SJCRH30 (cell line): ENCODE data around the gene PPP1R7. TPM values are rescaled to one million over a fixed set of nuclear protein-coding genes. Genes with fewer than 3 reads are reported as not detected.

Source experiments
- DNase-seq, 2 experiments: peaks; one replicate each; pipeline ENCODE4 v3.0.0-alpha.2; 2015 to 2020
- H3K27ac ChIP-seq: fragments of 250-450 bp; sonication (Bioruptor Pico); 2 replicates; pipeline ENCODE4 v1.5.1; 2020; ENCODE audit warnings: mild to moderate bottlenecking, moderate library complexity
- H3K27me3 ChIP-seq: fragments of 250-450 bp; sonication (Bioruptor Pico); 2 replicates; pipeline ENCODE4 v1.5.1; 2020; ENCODE audit warnings: mild to moderate bottlenecking, moderate library complexity
- H3K36me3 ChIP-seq: fragments of 250-450 bp; sonication (Bioruptor Pico); 2 replicates; pipeline ENCODE4 v1.5.1; 2020; ENCODE audit warnings: mild to moderate bottlenecking, moderate library complexity
- H3K4me1 ChIP-seq: fragments of 250-450 bp; sonication (Bioruptor Pico); 2 replicates; pipeline ENCODE4 v1.5.1; 2020; ENCODE audit warnings: mild to moderate bottlenecking, moderate library complexity
- H3K4me3 ChIP-seq: fragments of 250-450 bp; sonication (Bioruptor Pico); 2 replicates; pipeline ENCODE4 v1.5.1; 2020; ENCODE audit warnings: mild to moderate bottlenecking, moderate library complexity
- H3K9me3 ChIP-seq: fragments of 250-450 bp; sonication (Bioruptor Pico); replicated peaks from 2 replicates; pipeline ENCODE4 v1.5.1; 2020; ENCODE audit warnings: mild to moderate bottlenecking, moderate library complexity
- total RNA-seq: library from RNA; depleted of rRNA; stranded (reverse); fragments of >200 nt; shearing (Covaris generic); gene quantifications from 2 replicates; pipeline ENCODE4 v1.2.3, GENCODE V29; 2014

Gene PPP1R7
- total RNA-seq, 1 experiment from 2014 or later: 78.6 TPM

- Histone ChIP-seq H3K4me1 (peaks cover 25% of the 10 kb centered on the region), H3K27me3 (no peaks in the 10 kb centered on the region), H3K27ac (no peak overlapping the region), H3K36me3 (no peaks in the 10 kb centered on the region; the same call in 1 of the 2 replicates), H3K4me3 (no peak overlapping the region), H3K9me3 (no peaks in the 10 kb centered on the region)
- DNase-seq: peak; percentile 33 to 50
These were observed 7.7 kb downstream of the PPP1R7 start for GRCh38 chr2:241157841-241158545.

DNA sequence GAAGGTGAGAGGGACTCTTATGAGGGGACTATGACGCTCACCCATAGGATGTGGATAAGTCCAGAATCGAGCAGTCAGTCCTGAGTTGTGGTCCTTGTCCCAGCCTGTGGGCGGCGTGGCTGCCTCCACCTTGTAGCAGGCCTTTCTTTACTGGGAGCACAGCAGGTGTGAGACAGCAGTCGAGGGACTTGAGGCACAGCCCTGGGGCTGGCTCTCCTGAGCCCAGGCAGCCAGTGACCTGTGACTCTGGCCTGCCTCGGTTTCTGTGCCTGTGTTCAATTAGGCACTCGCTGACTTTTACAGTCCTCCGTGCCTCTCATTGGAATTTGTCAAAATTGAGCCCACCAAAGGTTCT lies 8.3 kb downstream of the PPP1R7 start:
- peaks cover 2% of the 10 kb centered on the region; the same call in 1 of the 2 replicates for H3K36me3 ChIP-seq
- H3K4me1 ChIP-seq: peaks cover 25% of the 10 kb centered on the region
- DNase-seq: no peak
- H3K9me3 ChIP-seq: no peaks in the 10 kb centered on the region
- no peaks in the 10 kb centered on the region for H3K27me3 ChIP-seq
- no peak overlapping the region for H3K4me3 ChIP-seq
- no peak overlapping the region for H3K27ac ChIP-seq

GRCh38 chr2:241159116-241159515 lies 8.8 kb downstream of the PPP1R7 start:
- Histone ChIP-seq H3K36me3 (peaks cover 8% of the 10 kb centered on the region), H3K9me3 (no peaks in the 10 kb centered on the region), H3K27ac (no peak overlapping the region), H3K27me3 (no peaks in the 10 kb centered on the region), H3K4me3 (no peak overlapping the region), H3K4me1 (peaks cover 25% of the 10 kb centered on the region)
- DNase-seq: no peak

DNA sequence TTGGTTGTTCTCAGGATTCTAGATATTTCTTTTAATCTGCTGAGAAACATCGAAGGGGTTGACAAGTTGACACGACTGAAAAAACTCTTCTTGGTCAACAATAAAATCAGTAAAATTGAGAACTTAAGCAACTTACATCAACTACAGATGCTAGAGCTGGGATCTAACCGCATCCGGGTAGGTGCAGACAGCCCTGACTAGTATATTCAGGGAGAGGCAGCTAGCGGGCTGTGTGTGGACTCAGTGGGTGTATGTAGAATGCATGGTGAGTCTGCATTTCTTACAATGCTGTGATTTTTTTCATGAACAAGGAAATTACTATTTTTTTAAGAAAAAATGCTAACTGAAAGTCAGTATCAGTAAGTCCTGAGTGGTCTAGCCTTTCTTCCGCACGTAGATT lies 10.1 kb downstream of the PPP1R7 start:
- H3K9me3 ChIP-seq: no peaks in the 10 kb centered on the region
- H3K36me3 ChIP-seq: peaks cover 13% of the 10 kb centered on the region

GRCh38 chr2:241161646-241162281 lies 11.5 kb downstream of the PPP1R7 start:
- Histone ChIP-seq H3K9me3 (no peaks in the 10 kb centered on the region), H3K27ac (peak overlapping the region; percentile 15; the same call in 1 of the 2 replicates), H3K27me3 (no peaks in the 10 kb centered on the region), H3K4me3 (no peak overlapping the region), H3K36me3 (peaks cover 21% of the 10 kb centered on the region), H3K4me1 (peaks cover 25% of the 10 kb centered on the region)
- DNase-seq: peak; percentile 75 to 76

More for the DNA sequence above, 10.1 kb downstream of the PPP1R7 start:
- peaks cover 25% of the 10 kb centered on the region for H3K4me1 ChIP-seq
- no peak for DNase-seq
- H3K4me3 ChIP-seq: no peak overlapping the region
- no peaks in the 10 kb centered on the region for H3K27me3 ChIP-seq
- H3K27ac ChIP-seq: no peak overlapping the region

GRCh38 chr2:241163601-241164118 lies 13.4 kb downstream of the PPP1R7 start:
- H3K4me1 ChIP-seq: peaks cover 17% of the 10 kb centered on the region
- H3K36me3 ChIP-seq: peaks cover 21% of the 10 kb centered on the region
- H3K27me3 ChIP-seq: no peaks in the 10 kb centered on the region
- H3K27ac ChIP-seq: no peak overlapping the region
- H3K4me3 ChIP-seq: no peak overlapping the region
- DNase-seq: no peak
- no peaks in the 10 kb centered on the region for H3K9me3 ChIP-seq

DNA sequence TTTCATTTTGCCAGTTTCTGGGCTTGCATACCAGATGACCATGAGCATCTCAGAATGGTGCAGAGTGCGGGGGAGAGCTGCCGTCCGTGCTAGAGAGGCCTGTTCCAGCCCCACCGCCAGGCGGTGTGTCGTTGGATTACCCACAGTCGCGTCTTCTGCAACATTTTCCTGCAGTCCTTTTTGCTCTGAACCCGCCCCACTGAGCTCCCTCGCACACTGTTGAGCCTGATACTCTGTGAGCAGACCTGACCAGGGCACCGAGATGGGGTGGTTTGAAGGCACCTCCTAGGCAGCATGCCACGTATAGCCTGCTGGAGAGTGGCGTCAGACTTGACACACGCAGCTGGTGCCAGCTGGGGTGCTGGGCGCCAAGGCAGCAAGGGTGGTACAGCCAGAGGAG lies 18.1 kb downstream of the PPP1R7 start:
- DNase-seq: no peak
- Histone ChIP-seq H3K4me3 (no peak overlapping the region), H3K36me3 (peaks cover 33% of the 10 kb centered on the region), H3K27ac (no peak overlapping the region), H3K4me1 (no peaks in the 10 kb centered on the region; the same call in 1 of the 2 replicates), H3K9me3 (peaks cover 6% of the 10 kb centered on the region; the same call in 1 of the 2 replicates), H3K27me3 (no peaks in the 10 kb centered on the region)

GRCh38 chr2:241173557-241173956 lies 23.3 kb downstream of the PPP1R7 start:
- Histone ChIP-seq H3K4me3 (no peak overlapping the region), H3K27me3 (no peaks in the 10 kb centered on the region), H3K9me3 (peaks cover 6% of the 10 kb centered on the region; the same call in 1 of the 2 replicates), H3K4me1 (no peaks in the 10 kb centered on the region), H3K27ac (no peak overlapping the region), H3K36me3 (peaks cover 16% of the 10 kb centered on the region)
- no peak for DNase-seq

DNA sequence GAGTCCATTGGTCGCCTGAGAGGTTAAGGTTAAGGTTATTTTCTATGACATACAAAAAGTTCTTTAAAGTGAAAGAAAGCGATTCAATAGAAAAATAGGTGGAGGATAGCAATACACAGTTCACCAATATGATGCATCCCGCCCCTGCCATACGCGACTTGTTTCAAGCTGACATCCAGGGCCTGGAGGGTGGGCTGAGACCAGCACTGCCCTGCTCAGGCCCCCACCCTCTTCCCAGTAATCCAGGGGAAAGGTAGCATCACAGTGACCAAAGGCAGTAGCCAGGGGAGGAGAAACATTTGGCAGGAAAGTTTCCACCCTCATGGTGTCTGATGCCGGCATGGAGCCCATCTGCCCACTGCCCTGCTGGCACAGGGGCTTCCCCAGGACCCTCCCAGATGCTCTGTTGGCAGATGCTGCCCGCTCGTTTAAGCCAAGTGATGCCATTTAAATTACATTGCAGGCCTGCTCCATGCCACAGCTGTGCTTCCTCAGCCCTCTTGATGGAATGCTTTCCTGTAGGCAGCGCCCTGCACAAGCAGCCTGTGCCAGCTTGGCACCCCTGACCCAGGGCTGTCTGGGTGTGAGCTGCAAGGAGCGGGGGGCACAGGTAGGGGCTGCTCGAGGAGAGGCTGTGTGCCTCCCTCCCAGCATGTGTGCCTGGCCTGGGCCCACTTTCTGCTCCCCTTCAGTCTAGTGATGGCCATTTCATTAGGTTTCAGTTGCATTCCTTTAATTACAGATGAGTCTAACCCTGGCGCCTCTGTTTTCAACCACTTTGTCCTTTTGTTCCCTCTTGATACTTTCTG lies 27.5 kb downstream of the PPP1R7 start:
- DNase-seq: no peak
- H3K36me3 ChIP-seq: peaks cover 3% of the 10 kb centered on the region; the same call in 1 of the 2 replicates
- no peak overlapping the region for H3K4me3 ChIP-seq
- no peak overlapping the region for H3K27ac ChIP-seq
- no peaks in the 10 kb centered on the region for H3K27me3 ChIP-seq
- no peaks in the 10 kb centered on the region for H3K9me3 ChIP-seq
- H3K4me1 ChIP-seq: no peaks in the 10 kb centered on the region

DNA sequence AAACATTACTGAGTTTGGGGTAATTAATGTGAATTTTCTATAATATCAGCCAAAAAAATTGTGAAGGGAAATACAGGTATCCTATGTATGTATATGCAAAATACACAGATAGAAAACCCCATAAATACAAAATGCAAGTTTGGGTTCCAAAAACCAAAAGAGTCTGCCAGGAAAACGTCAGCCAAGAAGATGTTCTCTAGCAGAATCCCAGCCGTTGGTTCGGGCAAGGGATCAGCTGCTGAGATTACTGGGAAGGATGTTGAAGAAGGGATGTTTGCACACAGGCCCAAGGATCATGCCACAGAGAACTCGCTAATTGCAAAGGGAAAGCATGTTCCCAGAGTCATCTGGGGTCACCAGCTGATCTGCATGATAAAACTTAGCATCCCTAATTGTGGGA lies 28.7 kb downstream of the PPP1R7 start:
- no peak overlapping the region for H3K4me3 ChIP-seq
- no peaks in the 10 kb centered on the region for H3K27me3 ChIP-seq
- H3K36me3 ChIP-seq: peaks cover 3% of the 10 kb centered on the region; the same call in 1 of the 2 replicates
- no peak for DNase-seq
- H3K27ac ChIP-seq: no peak overlapping the region
- no peaks in the 10 kb centered on the region for H3K4me1 ChIP-seq
- no peaks in the 10 kb centered on the region for H3K9me3 ChIP-seq

GRCh38 chr2:241179899-241180298 lies 29.6 kb downstream of the PPP1R7 start:
- Histone ChIP-seq H3K4me1 (no peaks in the 10 kb centered on the region), H3K27me3 (no peaks in the 10 kb centered on the region), H3K9me3 (no peaks in the 10 kb centered on the region), H3K4me3 (no peak overlapping the region), H3K36me3 (peaks cover 3% of the 10 kb centered on the region; the same call in 1 of the 2 replicates), H3K27ac (no peak overlapping the region)
- DNase-seq: no peak

DNA sequence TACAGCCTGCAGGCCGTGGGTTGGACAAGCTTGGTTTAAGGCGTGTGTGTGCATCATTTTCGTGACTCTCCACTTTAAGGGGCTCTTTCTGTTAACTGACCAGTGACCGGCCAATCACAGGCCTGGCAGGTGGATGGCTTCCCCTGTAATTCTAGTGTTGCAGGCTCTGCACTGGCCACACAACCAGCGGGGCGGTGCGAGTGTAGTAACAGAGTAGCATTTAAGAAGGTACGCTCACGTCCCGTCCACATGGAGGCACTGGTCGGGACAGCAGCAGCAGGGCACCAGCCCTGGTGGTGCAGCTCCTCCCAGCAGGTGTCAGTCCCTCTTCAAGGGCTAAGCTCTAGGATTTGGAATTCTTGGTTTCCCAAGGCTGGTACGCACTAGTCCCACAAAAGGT lies 30.2 kb downstream of the PPP1R7 start:
- peaks cover 3% of the 10 kb centered on the region; the same call in 1 of the 2 replicates for H3K36me3 ChIP-seq
- H3K27me3 ChIP-seq: no peaks in the 10 kb centered on the region
- no peak for DNase-seq

DNA sequence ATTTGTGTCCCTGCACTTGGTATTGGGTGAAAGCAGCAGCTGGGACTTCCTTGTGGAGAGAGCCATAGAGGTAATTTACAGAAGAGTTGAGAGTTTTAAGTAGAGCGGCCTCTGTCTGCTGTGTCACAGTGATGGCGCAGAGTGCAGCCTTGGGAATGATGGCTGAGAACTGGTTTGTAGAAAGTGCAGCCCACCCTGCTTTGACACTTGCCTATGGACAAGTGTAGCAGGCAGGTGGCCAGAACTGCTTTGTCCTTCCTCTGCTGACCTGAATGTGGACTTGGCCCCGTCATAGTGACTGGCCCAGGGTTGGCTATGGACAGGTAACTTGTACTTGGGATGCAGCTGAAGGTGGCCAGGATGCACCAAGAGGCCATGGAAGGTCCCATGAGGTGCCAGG lies 31.9 kb downstream of the PPP1R7 start:
- Histone ChIP-seq H3K4me1 (no peaks in the 10 kb centered on the region), H3K36me3 (no peaks in the 10 kb centered on the region), H3K27me3 (no peaks in the 10 kb centered on the region), H3K9me3 (no peaks in the 10 kb centered on the region), H3K4me3 (no peak overlapping the region), H3K27ac (no peak overlapping the region)
- no peak for DNase-seq

More for the DNA sequence above, 30.2 kb downstream of the PPP1R7 start:
- Histone ChIP-seq H3K4me3 (no peak overlapping the region), H3K9me3 (no peaks in the 10 kb centered on the region), H3K27ac (no peak overlapping the region), H3K4me1 (no peaks in the 10 kb centered on the region)

- Histone ChIP-seq H3K27me3 (no peaks in the 10 kb centered on the region), H3K4me3 (no peak overlapping the region), H3K4me1 (no peaks in the 10 kb centered on the region), H3K36me3 (no peaks in the 10 kb centered on the region), H3K27ac (no peak overlapping the region), H3K9me3 (no peaks in the 10 kb centered on the region)
- DNase-seq: no peak
These were observed 32.4 kb downstream of the PPP1R7 start for GRCh38 chr2:241182531-241183133.
